ENCODE data around the gene RBM5.

DNA sequence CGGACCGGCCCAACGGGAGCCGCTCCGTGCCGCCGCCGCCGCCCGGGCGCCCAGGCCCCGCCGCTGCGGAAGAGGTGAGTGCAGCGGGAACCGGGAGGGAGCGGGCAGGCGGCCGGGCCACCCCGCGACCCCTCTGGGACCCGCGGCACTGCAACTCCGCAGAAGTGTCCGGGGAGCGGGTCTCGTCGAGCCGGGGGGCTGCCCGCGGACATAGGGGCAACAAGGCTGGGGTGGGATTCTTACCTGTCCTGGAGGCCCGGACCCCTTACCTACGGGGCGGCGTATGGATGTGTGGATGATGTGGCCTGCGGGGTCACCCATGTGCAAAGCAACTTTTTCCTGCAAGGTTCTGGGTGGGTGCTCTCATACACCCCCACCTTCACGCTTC, 66.8 kb downstream of the RBM5 start:
- TF ChIP-seq RAD21 (IDR thresholded peaks at IDR 0.05; ENCODE audit: low read length) (no peak), POLR2AphosphoS5 (IDR thresholded peaks at IDR 0.05; ENCODE audit: low read depth, low read length) (no peak), EZH2phosphoT487 (IDR thresholded peaks at IDR 0.05; ENCODE audit: borderline replicate concordance, low read depth) (no peak), CHD2 (IDR thresholded peaks at IDR 0.05; ENCODE audit: low read length, partially characterized antibody) (no peak), YY1 (IDR thresholded peaks at IDR 0.05; ENCODE audit: low read depth) (no peak)
- TF ChIP-seq, protein P1, sequence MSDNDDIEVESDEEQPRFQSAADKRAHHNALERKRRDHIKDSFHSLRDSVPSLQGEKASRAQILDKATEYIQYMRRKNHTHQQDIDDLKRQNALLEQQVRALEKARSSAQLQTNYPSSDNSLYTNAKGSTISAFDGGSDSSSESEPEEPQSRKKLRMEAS (IDR thresholded peaks at IDR 0.05; ENCODE audit: low read depth) = no peak
- TF ChIP-seq, protein P2, sequence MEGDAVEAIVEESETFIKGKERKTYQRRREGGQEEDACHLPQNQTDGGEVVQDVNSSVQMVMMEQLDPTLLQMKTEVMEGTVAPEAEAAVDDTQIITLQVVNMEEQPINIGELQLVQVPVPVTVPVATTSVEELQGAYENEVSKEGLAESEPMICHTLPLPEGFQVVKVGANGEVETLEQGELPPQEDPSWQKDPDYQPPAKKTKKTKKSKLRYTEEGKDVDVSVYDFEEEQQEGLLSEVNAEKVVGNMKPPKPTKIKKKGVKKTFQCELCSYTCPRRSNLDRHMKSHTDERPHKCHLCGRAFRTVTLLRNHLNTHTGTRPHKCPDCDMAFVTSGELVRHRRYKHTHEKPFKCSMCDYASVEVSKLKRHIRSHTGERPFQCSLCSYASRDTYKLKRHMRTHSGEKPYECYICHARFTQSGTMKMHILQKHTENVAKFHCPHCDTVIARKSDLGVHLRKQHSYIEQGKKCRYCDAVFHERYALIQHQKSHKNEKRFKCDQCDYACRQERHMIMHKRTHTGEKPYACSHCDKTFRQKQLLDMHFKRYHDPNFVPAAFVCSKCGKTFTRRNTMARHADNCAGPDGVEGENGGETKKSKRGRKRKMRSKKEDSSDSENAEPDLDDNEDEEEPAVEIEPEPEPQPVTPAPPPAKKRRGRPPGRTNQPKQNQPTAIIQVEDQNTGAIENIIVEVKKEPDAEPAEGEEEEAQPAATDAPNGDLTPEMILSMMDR (IDR thresholded peaks at IDR 0.05) = no peak
- TF ChIP-seq, protein P3, sequence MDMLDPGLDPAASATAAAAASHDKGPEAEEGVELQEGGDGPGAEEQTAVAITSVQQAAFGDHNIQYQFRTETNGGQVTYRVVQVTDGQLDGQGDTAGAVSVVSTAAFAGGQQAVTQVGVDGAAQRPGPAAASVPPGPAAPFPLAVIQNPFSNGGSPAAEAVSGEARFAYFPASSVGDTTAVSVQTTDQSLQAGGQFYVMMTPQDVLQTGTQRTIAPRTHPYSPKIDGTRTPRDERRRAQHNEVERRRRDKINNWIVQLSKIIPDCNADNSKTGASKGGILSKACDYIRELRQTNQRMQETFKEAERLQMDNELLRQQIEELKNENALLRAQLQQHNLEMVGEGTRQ (IDR thresholded peaks at IDR 0.05; ENCODE audit: borderline replicate concordance, low read depth, low read length) = no peak
